ENCODE measurements around the gene SLC4A9.

SLC4A9 gene

GRCh38 chr5:140357726-140358093, 2.3 kb upstream of the SLC4A9 start (continued):
- TF ChIP-seq ZBTB44 (tag by site-specific recombination; IDR thresholded peaks at IDR 0.05) (no peak), ZNF600 (tag by site-specific recombination; IDR thresholded peaks at IDR 0.05) (0 out of 2 replicates have a peak, but pooled peaks have one; percentile 11), ZNF23 (tag by site-specific recombination; IDR thresholded peaks at IDR 0.05; ENCODE audit: borderline replicate concordance) (no peak), ZNF398 (tag by site-specific recombination; IDR thresholded peaks at IDR 0.05) (no peak), ZNF664 (tag by site-specific recombination; IDR thresholded peaks at IDR 0.05) (peak; percentile 86), ZNF341 (tag by site-specific recombination; IDR thresholded peaks at IDR 0.05; ENCODE audit: low read depth) (no peak), ZNF248 (tag by site-specific recombination; IDR thresholded peaks at IDR 0.05) (no peak), ZBTB48 (tag by site-specific recombination; IDR thresholded peaks at IDR 0.05) (no peak; the same call in 1 of the 2 replicates), ZNF362 (tag by site-specific recombination; IDR thresholded peaks at IDR 0.05) (no peak), ZNF548 (tag by site-specific recombination; IDR thresholded peaks at IDR 0.05) (no peak), ZNF654 (tag by site-specific recombination; IDR thresholded peaks at IDR 0.05; ENCODE audit: low read depth) (peak; percentile 71), PRDM10 (tag by site-specific recombination; IDR thresholded peaks at IDR 0.05) (peak; percentile 40; the same call in 1 of the 2 replicates), ZNF555 (tag by site-specific recombination; conservative IDR thresholded peaks at IDR 0.05) (no peak), ZNF175 (tag by site-specific recombination; IDR thresholded peaks at IDR 0.05) (no peak), ZNF2 (tag by site-specific recombination; IDR thresholded peaks at IDR 0.05) (0 out of 2 replicates have a peak, but pooled peaks have one; percentile 61), ZEB2 (tag by site-specific recombination; IDR thresholded peaks at IDR 0.05) (peak; percentile 84), KLF7 (tag by site-specific recombination; IDR thresholded peaks at IDR 0.05; ENCODE audit: borderline replicate concordance) (no peak), GLI4 (tag by site-specific recombination; IDR thresholded peaks at IDR 0.05) (no peak), ZNF121 (tag by site-specific recombination; IDR thresholded peaks at IDR 0.05) (no peak), ZFP37 (tag by site-specific recombination; IDR thresholded peaks at IDR 0.05) (no peak), ZNF350 (tag by site-specific recombination; IDR thresholded peaks at IDR 0.05) (no peak), ZNF843 (tag by site-specific recombination; IDR thresholded peaks at IDR 0.05) (no peak)
- TF ChIP-seq, protein P1, sequence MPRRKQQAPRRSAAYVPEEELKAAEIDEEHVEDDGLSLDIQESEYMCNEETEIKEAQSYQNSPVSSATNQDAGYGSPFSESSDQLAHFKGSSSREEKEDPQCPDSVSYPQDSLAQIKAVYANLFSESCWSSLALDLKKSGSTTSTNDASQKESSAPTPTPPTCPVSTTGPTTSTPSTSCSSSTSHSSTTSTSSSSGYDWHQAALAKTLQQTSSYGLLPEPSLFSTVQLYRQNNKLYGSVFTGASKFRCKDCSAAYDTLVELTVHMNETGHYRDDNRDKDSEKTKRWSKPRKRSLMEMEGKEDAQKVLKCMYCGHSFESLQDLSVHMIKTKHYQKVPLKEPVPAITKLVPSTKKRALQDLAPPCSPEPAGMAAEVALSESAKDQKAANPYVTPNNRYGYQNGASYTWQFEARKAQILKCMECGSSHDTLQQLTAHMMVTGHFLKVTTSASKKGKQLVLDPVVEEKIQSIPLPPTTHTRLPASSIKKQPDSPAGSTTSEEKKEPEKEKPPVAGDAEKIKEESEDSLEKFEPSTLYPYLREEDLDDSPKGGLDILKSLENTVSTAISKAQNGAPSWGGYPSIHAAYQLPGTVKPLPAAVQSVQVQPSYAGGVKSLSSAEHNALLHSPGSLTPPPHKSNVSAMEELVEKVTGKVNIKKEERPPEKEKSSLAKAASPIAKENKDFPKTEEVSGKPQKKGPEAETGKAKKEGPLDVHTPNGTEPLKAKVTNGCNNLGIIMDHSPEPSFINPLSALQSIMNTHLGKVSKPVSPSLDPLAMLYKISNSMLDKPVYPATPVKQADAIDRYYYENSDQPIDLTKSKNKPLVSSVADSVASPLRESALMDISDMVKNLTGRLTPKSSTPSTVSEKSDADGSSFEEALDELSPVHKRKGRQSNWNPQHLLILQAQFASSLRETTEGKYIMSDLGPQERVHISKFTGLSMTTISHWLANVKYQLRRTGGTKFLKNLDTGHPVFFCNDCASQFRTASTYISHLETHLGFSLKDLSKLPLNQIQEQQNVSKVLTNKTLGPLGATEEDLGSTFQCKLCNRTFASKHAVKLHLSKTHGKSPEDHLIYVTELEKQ (tag by site-specific recombination; IDR thresholded peaks at IDR 0.05; ENCODE audit: borderline replicate concordance), result no peak
- TF ChIP-seq, protein P2, sequence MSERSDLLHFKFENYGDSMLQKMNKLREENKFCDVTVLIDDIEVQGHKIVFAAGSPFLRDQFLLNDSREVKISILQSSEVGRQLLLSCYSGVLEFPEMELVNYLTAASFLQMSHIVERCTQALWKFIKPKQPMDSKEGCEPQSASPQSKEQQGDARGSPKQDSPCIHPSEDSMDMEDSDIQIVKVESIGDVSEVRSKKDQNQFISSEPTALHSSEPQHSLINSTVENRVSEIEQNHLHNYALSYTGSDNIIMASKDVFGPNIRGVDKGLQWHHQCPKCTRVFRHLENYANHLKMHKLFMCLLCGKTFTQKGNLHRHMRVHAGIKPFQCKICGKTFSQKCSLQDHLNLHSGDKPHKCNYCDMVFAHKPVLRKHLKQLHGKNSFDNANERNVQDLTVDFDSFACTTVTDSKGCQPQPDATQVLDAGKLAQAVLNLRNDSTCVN (tag by site-specific recombination; optimal IDR thresholded peaks at IDR 0.05), result peak; percentile 22
- TF ChIP-seq, protein P3, sequence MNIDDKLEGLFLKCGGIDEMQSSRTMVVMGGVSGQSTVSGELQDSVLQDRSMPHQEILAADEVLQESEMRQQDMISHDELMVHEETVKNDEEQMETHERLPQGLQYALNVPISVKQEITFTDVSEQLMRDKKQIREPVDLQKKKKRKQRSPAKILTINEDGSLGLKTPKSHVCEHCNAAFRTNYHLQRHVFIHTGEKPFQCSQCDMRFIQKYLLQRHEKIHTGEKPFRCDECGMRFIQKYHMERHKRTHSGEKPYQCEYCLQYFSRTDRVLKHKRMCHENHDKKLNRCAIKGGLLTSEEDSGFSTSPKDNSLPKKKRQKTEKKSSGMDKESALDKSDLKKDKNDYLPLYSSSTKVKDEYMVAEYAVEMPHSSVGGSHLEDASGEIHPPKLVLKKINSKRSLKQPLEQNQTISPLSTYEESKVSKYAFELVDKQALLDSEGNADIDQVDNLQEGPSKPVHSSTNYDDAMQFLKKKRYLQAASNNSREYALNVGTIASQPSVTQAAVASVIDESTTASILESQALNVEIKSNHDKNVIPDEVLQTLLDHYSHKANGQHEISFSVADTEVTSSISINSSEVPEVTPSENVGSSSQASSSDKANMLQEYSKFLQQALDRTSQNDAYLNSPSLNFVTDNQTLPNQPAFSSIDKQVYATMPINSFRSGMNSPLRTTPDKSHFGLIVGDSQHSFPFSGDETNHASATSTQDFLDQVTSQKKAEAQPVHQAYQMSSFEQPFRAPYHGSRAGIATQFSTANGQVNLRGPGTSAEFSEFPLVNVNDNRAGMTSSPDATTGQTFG (tag by site-specific recombination; IDR thresholded peaks at IDR 0.05; ENCODE audit: borderline replicate concordance), result no peak
